ENCODE data around the gene SKIC2.
"Not testable (repeated sequence)": the region's sequence is repeated elsewhere in the genome, so short reads cannot be mapped to it uniquely, and the experiment has no call there.

Gene SKIC2

GRCh38 chr6:32005538-32005880 lies 46.5 kb downstream of the SKIC2 start:
- DNase-seq = not testable (repeated sequence)

GRCh38 chr6:32005991-32006529 lies 47.1 kb downstream of the SKIC2 start:
- not testable (repeated sequence) for DNase-seq

- DNase-seq = not testable (repeated sequence)
Observed at GRCh38 chr6:32007086-32007485, 48.1 kb downstream of the SKIC2 start.

GRCh38 chr6:32008037-32008436 lies 49.1 kb downstream of the SKIC2 start:
- DNase-seq = not testable (repeated sequence)

DNA sequence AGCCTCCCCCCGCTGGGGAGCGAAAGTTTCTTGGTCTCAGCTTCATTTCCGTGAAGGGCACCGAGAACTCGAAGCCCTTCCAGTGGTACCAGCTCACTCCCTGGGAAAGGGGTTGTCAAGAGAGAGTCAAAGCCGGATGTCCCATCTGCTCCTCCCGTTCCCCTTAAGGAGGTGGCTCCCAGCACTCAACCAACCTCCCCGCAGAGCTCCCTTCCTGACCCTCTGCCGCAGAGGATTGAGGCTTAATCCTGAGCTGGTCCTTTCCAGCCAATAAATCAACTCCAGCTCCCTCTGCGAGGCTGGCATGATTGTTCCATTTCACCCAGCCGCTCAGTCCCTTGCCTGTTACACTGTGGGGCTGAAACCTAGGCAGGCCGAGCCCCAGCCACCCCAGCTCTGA lies 49.6 kb downstream of the SKIC2 start:
- DNase-seq = not testable (repeated sequence)

GRCh38 chr6:32009537-32009936 lies 50.6 kb downstream of the SKIC2 start:
- not testable (repeated sequence) for DNase-seq

DNA sequence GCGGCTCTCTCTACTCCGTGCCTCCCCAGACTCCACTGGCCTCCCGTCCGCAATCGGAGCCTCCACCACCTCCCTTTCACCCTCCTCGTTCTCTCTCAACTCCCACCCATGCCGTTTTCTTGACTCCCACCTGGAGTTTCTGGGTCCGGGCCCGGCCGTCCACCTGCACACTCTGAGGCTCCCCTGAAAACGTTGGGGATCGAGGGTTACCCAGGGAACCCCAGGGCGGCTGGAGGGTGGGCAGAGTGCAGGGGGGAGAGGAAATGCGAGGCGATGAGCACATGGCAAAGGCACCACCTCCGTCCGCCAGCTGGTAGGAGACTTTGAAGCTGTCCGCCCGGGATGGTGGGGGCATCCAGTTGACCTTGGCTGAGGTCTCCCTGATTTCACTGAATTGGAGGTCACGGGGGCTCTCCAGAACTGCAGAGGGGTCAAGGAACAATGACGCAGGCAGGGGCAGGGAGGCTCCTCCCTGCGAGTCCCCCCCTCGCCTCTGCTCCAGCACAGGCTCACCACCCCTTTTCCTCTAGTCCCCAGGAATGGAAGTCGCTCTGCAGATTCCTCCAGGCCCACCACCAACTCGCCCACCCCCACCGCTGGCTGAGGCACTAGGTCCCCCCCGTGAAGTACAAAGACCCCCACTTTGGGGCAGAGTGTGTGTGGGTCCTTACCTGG lies 52.0 kb downstream of the SKIC2 start:
- DNase-seq = not testable (repeated sequence)

- not testable (repeated sequence) for DNase-seq
Observed at GRCh38 chr6:32012941-32013617, 54.1 kb downstream of the SKIC2 start.

DNA sequence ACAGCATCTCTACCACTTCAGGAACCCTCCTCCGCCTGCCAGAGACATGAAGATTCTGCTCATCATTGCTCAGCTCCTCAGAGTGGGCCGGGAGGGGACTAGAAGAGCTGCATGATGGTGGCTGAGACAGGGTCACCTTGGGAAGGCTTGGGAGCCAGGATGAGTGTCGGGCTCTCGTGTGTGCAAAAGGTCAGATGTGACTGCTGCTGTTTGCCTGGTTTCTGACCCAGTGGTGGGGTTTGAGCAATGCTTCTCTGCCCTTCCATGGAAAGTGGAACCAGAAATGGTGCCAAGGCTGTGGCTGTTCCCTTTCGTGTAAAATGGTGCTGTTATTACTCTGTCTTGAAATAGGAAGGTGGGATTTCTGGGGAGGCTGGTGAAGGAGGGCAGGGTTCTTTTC lies 54.8 kb downstream of the SKIC2 start:
- not testable (repeated sequence) for DNase-seq

- not testable (repeated sequence) for DNase-seq
Observed at GRCh38 chr6:32014547-32014946, 55.6 kb downstream of the SKIC2 start, which contains the start of gene C4B. Gene C4B (plus strand): TSS chr6:32014795. CDS start chr6:32014846, 51 bp downstream.
